Thymus (tissue), 11 donors: ENCODE data around the gene RUFY1. TPM values are rescaled to one million over a fixed set of nuclear protein-coding genes. Genes with fewer than 3 reads are reported as not detected.
"Not testable (repeated sequence)": the region's sequence is repeated elsewhere in the genome, so short reads cannot be mapped to it uniquely, and the experiment has no call there.

Experiments used
- DNase-seq, 9 donors: peaks; one replicate each; pipeline ENCODE4 v3.0.0-alpha.2; 2013; ENCODE audit warnings: low spot score in 9 of 9, low read depth in 6 of 9, missing footprints in 1 of 9
- H3K27ac ChIP-seq, 2 donors: one replicate each; pipeline ENCODE4 v1.5.1; 2013; ENCODE audit warnings: control low read depth in 1 of 2, low read depth in 1 of 2, low read length in 1 of 2, mild to moderate bottlenecking in 1 of 2, moderate library complexity in 1 of 2
- H3K27me3 ChIP-seq, 2 donors: one replicate each; pipeline ENCODE4 v1.5.1; 2013; ENCODE audit warnings: low read length in 1 of 2; ENCODE audit not compliant: control insufficient read depth in 2 of 2, insufficient read depth in 1 of 2
- H3K36me3 ChIP-seq, 2 donors: one replicate each; pipeline ENCODE4 v1.5.1; 2013; ENCODE audit warnings: low read length in 1 of 2, mild to moderate bottlenecking in 1 of 2, moderate library complexity in 1 of 2; ENCODE audit not compliant: control insufficient read depth in 2 of 2, insufficient read depth in 2 of 2
- H3K4me1 ChIP-seq, 2 donors: one replicate each; pipeline ENCODE4 v1.5.1; 2013; ENCODE audit warnings: low read length in 2 of 2; ENCODE audit not compliant: control insufficient read depth in 2 of 2, insufficient read depth in 2 of 2
- H3K4me3 ChIP-seq, 2 donors: one replicate each; pipeline ENCODE4 v1.5.1; 2013; ENCODE audit warnings: low read length in 2 of 2, control low read depth in 1 of 2, mild to moderate bottlenecking in 1 of 2
- H3K9me3 ChIP-seq, 2 donors: one replicate each; pipeline ENCODE4 v1.5.1; 2013; ENCODE audit warnings: low read length in 1 of 2, mild to moderate bottlenecking in 1 of 2; ENCODE audit not compliant: control insufficient read depth in 2 of 2, insufficient read depth in 1 of 2
- WGBS: extraction: QIAGEN DNeasy Blood & Tissue Kit; methylation state at CpG from one replicate; pipeline ENCODE4 v1.1.7; 2013; 5-methylcytosine and 5-hydroxymethylcytosine counted together
- polyA plus RNA-seq: library from polyadenylated mRNA; stranded (reverse); fragments of 200-250 nt; gene quantifications from one replicate; pipeline ENCODE4 v1.2.3, GENCODE V29; 2013
- total RNA-seq: library from RNA; stranded (reverse); fragments of 120-200 nt; gene quantifications from one replicate; pipeline ENCODE4 v1.2.4, GENCODE V29; 2013
- donor health status: healthy.

RUFY1 gene
- total and polyA plus RNA-seq, 2 donors = 31.5 to 40.9 TPM

DNA sequence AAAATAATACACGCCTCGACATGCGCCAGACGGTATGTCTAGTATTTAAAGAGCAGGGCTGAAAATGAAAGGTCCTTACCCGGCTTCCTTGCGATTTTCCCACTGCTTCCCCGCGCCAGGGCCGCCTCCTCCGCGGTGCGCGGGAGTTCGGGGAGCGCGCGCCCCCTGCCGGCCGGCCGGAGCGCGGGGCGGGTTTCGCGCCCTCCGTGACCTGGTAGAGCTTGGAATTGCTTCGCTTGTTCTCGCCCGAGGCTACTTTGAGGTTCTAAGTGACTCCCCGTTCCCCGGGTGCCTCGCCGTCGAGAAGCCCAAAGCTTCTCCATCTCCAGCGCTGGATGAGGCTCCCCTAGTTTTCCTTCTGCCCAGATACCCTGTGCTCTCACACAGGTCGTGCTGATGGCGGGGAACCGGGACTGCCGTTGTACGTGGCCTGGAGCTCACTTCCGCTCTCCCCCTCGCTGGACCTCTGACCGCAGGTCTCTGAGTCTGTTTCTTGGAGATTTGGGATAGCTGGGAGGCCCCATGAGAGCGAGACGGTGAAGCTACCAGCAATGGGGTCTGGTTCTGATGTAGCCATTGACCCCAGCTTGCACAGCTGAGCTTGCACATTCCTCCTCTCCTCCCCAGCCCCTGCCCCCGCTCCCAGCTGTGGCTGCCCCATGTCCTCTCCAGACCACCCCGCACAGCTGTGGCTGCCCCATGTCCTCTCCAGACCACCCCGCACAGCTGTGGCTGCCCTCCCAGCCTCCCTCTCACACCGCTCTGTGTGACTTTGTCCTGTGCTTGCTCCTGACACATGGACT is 84.2 kb downstream of the RUFY1 start:
- DNase-seq, H3K36me3 ChIP-seq, H3K27me3 ChIP-seq, H3K9me3 ChIP-seq, H3K27ac ChIP-seq, H3K4me1 ChIP-seq, H3K4me3 ChIP-seq: not testable (repeated sequence)
- 11% methylated on average over 9 of the region's 49 CpGs for WGBS

GRCh38 chr5:179639296-179639695 is 88.9 kb downstream of the RUFY1 start:
- DNase-seq, H3K9me3 ChIP-seq, H3K27me3 ChIP-seq, H3K36me3 ChIP-seq, H3K27ac ChIP-seq, H3K4me3 ChIP-seq, H3K4me1 ChIP-seq: not testable (repeated sequence)
- 96% methylated on average over 11 of the region's 11 CpGs for WGBS

- not testable (repeated sequence) for H3K27me3 ChIP-seq, H3K4me3 ChIP-seq, H3K27ac ChIP-seq, DNase-seq, H3K4me1 ChIP-seq, H3K36me3 ChIP-seq, H3K9me3 ChIP-seq
- no CpG with 5 or more reads among the region's 4 CpGs for WGBS
Observed at GRCh38 chr5:179641745-179642144, 91.4 kb downstream of the RUFY1 start.

DNA sequence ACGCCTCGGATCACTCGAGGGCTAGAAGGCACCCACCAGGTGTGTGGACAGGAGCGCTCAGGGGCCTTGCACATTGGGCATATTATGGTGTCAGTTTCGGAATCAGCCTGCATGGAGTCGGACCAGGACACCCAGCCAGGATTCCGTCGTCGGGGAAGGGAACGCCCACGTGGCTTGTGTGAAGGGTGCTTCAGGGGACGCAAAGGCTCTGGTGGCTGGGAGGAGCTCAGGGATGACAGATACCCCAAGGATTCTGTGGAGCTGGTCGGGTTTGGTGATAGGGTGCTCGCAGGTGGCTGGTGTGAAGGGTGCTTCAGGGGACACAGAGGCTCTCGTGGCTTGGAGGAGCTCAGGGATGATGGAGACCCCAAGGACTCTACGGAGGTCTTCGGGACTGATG is 92.3 kb downstream of the RUFY1 start:
- H3K4me1 ChIP-seq, H3K9me3 ChIP-seq, H3K36me3 ChIP-seq, H3K27ac ChIP-seq, H3K27me3 ChIP-seq, H3K4me3 ChIP-seq, DNase-seq: not testable (repeated sequence)
- WGBS = 91% methylated on average over 17 of the region's 17 CpGs

DNA sequence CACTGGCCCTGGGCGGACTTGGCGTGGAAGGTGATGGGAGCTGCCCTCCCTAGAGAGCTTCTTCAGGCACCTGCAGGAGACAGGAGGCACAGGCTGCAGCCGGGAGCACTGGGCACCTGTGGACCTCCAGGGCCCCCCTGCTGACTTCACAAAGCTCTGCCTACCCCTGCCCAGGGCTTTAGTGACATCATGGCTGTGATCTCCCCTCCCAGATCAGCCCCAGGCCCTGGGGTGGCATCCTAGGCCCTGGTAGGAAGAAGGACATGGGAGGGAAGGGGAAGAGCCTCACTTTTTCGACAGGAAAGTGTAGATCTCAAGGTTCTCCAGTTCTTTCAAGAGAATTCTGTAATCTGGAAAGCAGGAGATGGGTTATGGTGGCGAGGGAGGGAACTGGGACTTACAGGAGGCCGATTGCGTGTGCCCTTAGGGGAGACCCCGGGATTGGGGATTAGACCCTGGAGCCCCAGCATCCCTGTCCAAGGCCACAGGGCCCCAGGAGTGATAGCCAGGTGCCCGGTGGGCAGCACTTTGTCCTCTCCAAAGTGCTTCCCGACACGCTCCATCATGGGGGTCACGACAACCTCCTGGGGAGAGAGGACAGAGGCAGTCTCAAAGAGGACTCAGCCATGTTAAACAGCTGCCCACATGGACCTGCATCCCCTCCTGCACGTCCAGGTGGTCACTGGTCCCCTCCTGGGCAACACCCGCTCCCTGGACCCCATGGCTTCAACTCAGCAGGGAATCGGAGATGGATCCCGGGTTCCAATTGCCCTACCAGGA is 93.0 kb downstream of the RUFY1 start:
- H3K36me3 ChIP-seq, H3K4me1 ChIP-seq, H3K4me3 ChIP-seq, H3K9me3 ChIP-seq, H3K27ac ChIP-seq, DNase-seq, H3K27me3 ChIP-seq: not testable (repeated sequence)
- 96% methylated on average over 16 of the region's 16 CpGs for WGBS

GRCh38 chr5:179644766-179645165 is 94.4 kb downstream of the RUFY1 start:
- WGBS = 96% methylated on average over 4 of the region's 5 CpGs
- not testable (repeated sequence) for DNase-seq, H3K27ac ChIP-seq

GRCh38 chr5:179648410-179648809 is 98.1 kb downstream of the RUFY1 start:
- WGBS = 96% methylated on average over 9 of the region's 9 CpGs
- Histone ChIP-seq H3K36me3 (no peaks in the 10 kb centered on the region), H3K27ac (no peak overlapping the region), H3K4me3 (no peak overlapping the region), H3K4me1 (no peaks in the 10 kb centered on the region), H3K9me3 (no peaks in the 10 kb centered on the region), H3K27me3 (peaks cover 0 to 2% of the 10 kb centered on the region in 2 donors)
- DNase-seq = no peak

More at GRCh38 chr5:179644766-179645165, 94.4 kb downstream of the RUFY1 start:
- not testable (repeated sequence) for H3K36me3 ChIP-seq, H3K27me3 ChIP-seq, H3K4me3 ChIP-seq, H3K9me3 ChIP-seq, H3K4me1 ChIP-seq

DNA sequence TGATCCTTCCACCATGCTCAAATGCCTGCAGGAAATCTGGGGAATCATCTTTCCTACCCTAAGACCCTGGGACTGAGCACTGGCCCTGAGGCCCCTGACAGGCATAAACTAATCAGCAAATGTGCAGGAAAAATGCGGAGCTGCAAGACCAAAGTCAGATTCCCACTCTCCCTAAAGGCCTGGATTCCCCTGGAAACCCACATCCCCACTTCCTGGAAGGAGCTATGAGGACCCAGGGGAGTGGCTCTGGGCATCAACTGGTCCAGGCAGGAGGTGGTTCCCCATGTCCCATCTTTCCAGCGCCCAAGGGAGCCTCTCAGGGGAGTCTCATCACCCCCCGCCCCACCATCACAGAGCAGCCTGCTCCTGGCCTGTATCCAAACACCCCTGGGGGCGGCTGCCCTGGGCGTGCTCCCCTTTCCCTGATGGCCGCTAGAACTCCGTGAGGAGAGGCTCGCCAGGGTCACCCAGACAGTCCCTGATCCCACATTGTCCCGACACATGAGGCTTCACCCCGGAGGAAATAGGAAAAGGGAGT is 98.9 kb downstream of the RUFY1 start:
- WGBS = 96% methylated on average over 10 of the region's 10 CpGs
- not testable (repeated sequence) for H3K4me3 ChIP-seq

DNA sequence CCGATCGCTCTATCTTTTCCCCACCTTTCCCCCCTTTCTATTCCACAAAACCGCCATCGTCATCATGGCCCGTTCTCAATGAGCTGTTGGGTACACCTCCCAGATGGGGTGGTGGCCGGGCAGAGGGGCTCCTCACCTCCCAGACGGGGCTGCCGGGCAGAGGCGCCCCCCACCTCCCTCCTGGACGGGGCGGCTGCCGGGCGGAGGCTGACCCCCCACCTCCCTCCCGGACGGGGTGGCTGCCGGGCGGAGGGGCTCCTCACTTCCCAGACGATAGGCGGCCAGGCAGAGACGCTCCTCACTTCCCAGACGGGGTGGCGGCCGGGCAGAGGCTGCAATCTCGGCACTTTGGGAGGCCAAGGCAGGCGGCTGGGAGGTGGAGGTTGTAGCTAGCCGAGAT is 99.9 kb downstream of the RUFY1 start:
- H3K27me3 ChIP-seq, H3K4me1 ChIP-seq, H3K27ac ChIP-seq, H3K36me3 ChIP-seq, H3K4me3 ChIP-seq, H3K9me3 ChIP-seq, DNase-seq: not testable (repeated sequence)
- 97% methylated on average over 23 of the region's 26 CpGs for WGBS

More for the DNA sequence above, 98.9 kb downstream of the RUFY1 start:
- not testable (repeated sequence) for H3K9me3 ChIP-seq, H3K36me3 ChIP-seq, DNase-seq, H3K27me3 ChIP-seq, H3K4me1 ChIP-seq, H3K27ac ChIP-seq
